Fibroblast of lung (primary cell): ENCODE measurements around the gene PRSS48. TPM values are rescaled to one million over a fixed set of nuclear protein-coding genes. Genes with fewer than 3 reads are reported as not detected.

Experiments used
- DNase-seq, 2 donors: peaks; one replicate each; pipeline versions ENCODE4 v3.0.0 to v3.0.0-alpha.2; 2010; ENCODE audit warnings: low read depth in 2 of 2
- H2AFZ ChIP-seq: 2 replicates; pipeline ENCODE4 v1.5.1; 2012; ENCODE audit warnings: low read length, control low read depth, inconsistent platforms
- H3K27ac ChIP-seq: 2 replicates; pipeline ENCODE4 v1.5.1; 2011; ENCODE audit warnings: low read length, control low read depth; ENCODE audit not compliant: insufficient read depth
- H3K27me3 ChIP-seq: 2 replicates; pipeline ENCODE4 v1.5.1; 2011; ENCODE audit warnings: mild to moderate bottlenecking, low read length; ENCODE audit not compliant: control insufficient read depth, insufficient read depth
- H3K36me3 ChIP-seq: 2 replicates; pipeline ENCODE4 v1.5.1; 2011; ENCODE audit warnings: low read length; ENCODE audit not compliant: control insufficient read depth, insufficient read depth
- H3K4me1 ChIP-seq: 2 replicates; pipeline ENCODE4 v1.5.1; 2011; ENCODE audit warnings: low read length; ENCODE audit not compliant: control insufficient read depth, insufficient read depth; ENCODE audit errors: extremely low read depth
- H3K4me2 ChIP-seq: 2 replicates; pipeline ENCODE4 v1.5.1; 2011; ENCODE audit warnings: low read length, control low read depth; ENCODE audit not compliant: insufficient read depth; ENCODE audit errors: extremely low read depth
- H3K4me3 ChIP-seq, 4 experiments: fragments of 200-600 bp in 1 of 4; sonication (generic) in 1 of 4; replicated peaks in 1 of 4; 2 replicates each; pipeline ENCODE4 v1.5.1; 2011 to 2016; ENCODE audit warnings: low read length in 4 of 4, low read depth in 3 of 4, mild to moderate bottlenecking in 3 of 4, control low read depth in 2 of 4, inconsistent platforms in 1 of 4, mixed read lengths in 1 of 4; ENCODE audit not compliant: insufficient read depth in 1 of 4; ENCODE audit errors: control extremely low read depth in 1 of 4
- H3K79me2 ChIP-seq: 2 replicates; pipeline ENCODE4 v1.5.1; 2012; ENCODE audit warnings: mild to moderate bottlenecking, low read length, inconsistent platforms; ENCODE audit not compliant: control insufficient read depth, insufficient read depth
- H3K9ac ChIP-seq: 2 replicates; pipeline ENCODE4 v1.5.1; 2011; ENCODE audit warnings: mild to moderate bottlenecking, low read length, control low read depth; ENCODE audit not compliant: insufficient read depth
- H3K9me3 ChIP-seq: 2 replicates; pipeline ENCODE4 v1.5.1; 2012; ENCODE audit warnings: low read depth, low read length; ENCODE audit not compliant: control insufficient read depth, insufficient read depth
- H4K20me1 ChIP-seq: 2 replicates; pipeline ENCODE4 v1.5.1; 2011; ENCODE audit warnings: low read length; ENCODE audit not compliant: control insufficient read depth, insufficient read depth; ENCODE audit errors: extremely low read depth
- EZH2 ChIP-seq: IDR thresholded peaks from 2 replicates; pipeline ENCODE4 v1.5.1; 2012; ENCODE audit warnings: low read length, control low read depth, mild to moderate bottlenecking; ENCODE audit errors: missing control alignments
- polyA plus RNA-seq, 2 donors: library from polyadenylated mRNA; depleted of rRNA in 1 of 2; stranded (reverse) in 1 of 2; unstranded in 1 of 2; fragments of >200 nt; gene quantifications; 2 replicates each; pipeline ENCODE4 v1.2.1, GENCODE V29; 2011 to 2012; ENCODE audit warnings: missing spikeins in 1 of 2
- total RNA-seq: library from RNA; depleted of rRNA; stranded (reverse); fragments of >200 nt; gene quantifications from 2 replicates; pipeline ENCODE4 v1.2.1, GENCODE V29; 2014
- TF ChIP-seq, protein P1 (sequence below), 2 donors: IDR thresholded peaks in 1 of 2; conservative IDR thresholded peaks in 1 of 2; 1 replicate in 1 of 2; 2 replicates in 1 of 2; pipeline ENCODE4 v1.5.1; 2011 to 2012; ENCODE audit warnings: low read length in 2 of 2, control low read depth in 1 of 2, inconsistent platforms in 1 of 2, low read depth in 1 of 2, mild to moderate bottlenecking in 1 of 2

The PRSS48 gene
- total and polyA plus RNA-seq, 2 donors (not counting 1 experiment from before 2014, with no cell fraction given) = not detected

DNA sequence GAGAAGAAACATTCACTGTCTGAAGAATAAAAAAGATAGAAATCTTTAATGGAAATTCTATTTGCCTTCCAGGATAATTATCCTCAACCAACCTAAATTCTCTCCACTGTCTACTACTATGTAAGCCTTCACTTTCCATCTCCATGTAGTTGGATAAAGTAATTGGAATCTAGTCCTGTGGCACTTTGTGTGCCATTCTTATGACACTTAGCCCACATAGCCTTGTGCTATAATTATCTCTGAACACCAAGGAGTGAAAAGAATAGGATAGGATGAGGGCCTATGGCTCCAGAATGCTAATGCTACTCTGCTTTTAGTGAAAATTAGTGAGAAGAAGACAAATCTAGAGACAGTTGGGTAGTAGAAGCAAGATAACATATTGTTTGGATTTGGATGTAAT lies 20.2 kb downstream of the PRSS48 start:
- H3K9ac ChIP-seq = no peak overlapping the region
- H3K27me3 ChIP-seq = no peaks in the 10 kb centered on the region
- no peak overlapping the region for H2AFZ ChIP-seq
- no peak overlapping the region for H3K4me2 ChIP-seq
- no peaks in the 10 kb centered on the region for H3K9me3 ChIP-seq
- no peak for DNase-seq
- no peak for TF ChIP-seq EZH2
- TF ChIP-seq, protein P1, sequence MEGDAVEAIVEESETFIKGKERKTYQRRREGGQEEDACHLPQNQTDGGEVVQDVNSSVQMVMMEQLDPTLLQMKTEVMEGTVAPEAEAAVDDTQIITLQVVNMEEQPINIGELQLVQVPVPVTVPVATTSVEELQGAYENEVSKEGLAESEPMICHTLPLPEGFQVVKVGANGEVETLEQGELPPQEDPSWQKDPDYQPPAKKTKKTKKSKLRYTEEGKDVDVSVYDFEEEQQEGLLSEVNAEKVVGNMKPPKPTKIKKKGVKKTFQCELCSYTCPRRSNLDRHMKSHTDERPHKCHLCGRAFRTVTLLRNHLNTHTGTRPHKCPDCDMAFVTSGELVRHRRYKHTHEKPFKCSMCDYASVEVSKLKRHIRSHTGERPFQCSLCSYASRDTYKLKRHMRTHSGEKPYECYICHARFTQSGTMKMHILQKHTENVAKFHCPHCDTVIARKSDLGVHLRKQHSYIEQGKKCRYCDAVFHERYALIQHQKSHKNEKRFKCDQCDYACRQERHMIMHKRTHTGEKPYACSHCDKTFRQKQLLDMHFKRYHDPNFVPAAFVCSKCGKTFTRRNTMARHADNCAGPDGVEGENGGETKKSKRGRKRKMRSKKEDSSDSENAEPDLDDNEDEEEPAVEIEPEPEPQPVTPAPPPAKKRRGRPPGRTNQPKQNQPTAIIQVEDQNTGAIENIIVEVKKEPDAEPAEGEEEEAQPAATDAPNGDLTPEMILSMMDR (conservative IDR thresholded peaks at IDR 0.05 in 1 of 2, IDR thresholded peaks at IDR 0.05 in 1 of 2; ENCODE audit: low read depth in 1 of 2, low read length in 2 of 2) = no peak
- H3K36me3 ChIP-seq = no peaks in the 10 kb centered on the region
- H3K4me3 ChIP-seq = no peak overlapping the region
- no peaks in the 10 kb centered on the region for H3K4me1 ChIP-seq
- no peaks in the 10 kb centered on the region for H4K20me1 ChIP-seq
- no peaks in the 10 kb centered on the region for H3K79me2 ChIP-seq
- no peak overlapping the region for H3K27ac ChIP-seq

DNA sequence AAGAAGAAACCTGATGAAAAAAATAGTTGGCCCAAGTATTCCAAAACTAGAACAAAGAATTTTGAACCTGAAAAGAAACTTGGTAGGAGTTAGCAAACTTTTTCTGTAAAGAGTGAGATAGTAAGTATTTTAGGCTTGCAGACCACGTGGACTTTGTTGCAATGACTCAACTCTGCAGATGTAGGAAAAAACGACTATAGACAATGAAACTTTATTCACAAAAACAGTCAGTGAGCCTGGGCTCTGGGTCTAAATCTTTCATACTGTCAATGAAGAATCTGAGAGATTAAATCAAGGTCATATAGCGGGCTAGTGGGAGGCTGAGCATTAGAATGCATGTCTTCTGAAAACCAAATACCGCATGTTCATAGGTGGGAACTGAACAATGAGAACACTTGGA lies 25.5 kb downstream of the PRSS48 start:
- Histone ChIP-seq H3K4me1 (no peaks in the 10 kb centered on the region), H3K27ac (no peak overlapping the region), H3K4me3 (no peak overlapping the region), H3K27me3 (no peaks in the 10 kb centered on the region), H3K9me3 (no peaks in the 10 kb centered on the region), H3K36me3 (no peaks in the 10 kb centered on the region), H3K9ac (no peak overlapping the region), H2AFZ (no peak overlapping the region), H4K20me1 (no peaks in the 10 kb centered on the region), H3K4me2 (no peak overlapping the region), H3K79me2 (no peaks in the 10 kb centered on the region)
- DNase-seq = peak in 1 of 2 donors; percentile 94
- TF ChIP-seq, protein P1 (conservative IDR thresholded peaks at IDR 0.05 in 1 of 2, IDR thresholded peaks at IDR 0.05 in 1 of 2; ENCODE audit: low read depth in 1 of 2, low read length in 2 of 2) = no peak
- TF ChIP-seq EZH2 = no peak

DNA sequence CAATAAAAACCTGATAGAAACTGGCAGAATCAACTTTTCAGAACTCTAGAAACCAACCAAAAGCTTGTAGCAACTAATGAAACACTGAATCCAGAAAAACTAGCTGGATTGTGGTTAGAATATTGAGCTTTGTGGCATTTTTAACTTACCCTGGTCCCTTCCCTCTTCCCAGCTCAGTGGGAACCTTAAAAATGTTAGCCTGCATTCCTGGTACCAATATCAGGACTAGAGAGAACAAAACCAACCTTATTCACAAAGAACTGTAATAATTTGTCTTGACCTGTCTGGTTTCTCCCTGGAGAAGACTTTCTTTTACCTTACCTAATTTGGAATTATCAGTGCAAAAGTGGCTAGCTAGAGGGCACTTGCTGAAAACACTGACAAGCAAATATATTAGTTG lies 27.3 kb downstream of the PRSS48 start:
- H3K4me2 ChIP-seq = no peak overlapping the region

More for the DNA sequence above, 27.3 kb downstream of the PRSS48 start:
- Histone ChIP-seq H3K27ac (no peak overlapping the region), H3K4me3 (no peak overlapping the region), H3K9me3 (no peaks in the 10 kb centered on the region), H3K9ac (no peak overlapping the region), H3K4me1 (no peaks in the 10 kb centered on the region), H2AFZ (no peak overlapping the region), H4K20me1 (no peaks in the 10 kb centered on the region), H3K79me2 (no peaks in the 10 kb centered on the region), H3K27me3 (no peaks in the 10 kb centered on the region), H3K36me3 (no peaks in the 10 kb centered on the region)
- peak in 1 of 2 donors; percentile 73 for DNase-seq
- TF ChIP-seq EZH2 = no peak
- TF ChIP-seq, protein P1 (conservative IDR thresholded peaks at IDR 0.05 in 1 of 2, IDR thresholded peaks at IDR 0.05 in 1 of 2; ENCODE audit: low read depth in 1 of 2, low read length in 2 of 2) = no peak
